ENCODE results near the gene RPS6KB2.

The RPS6KB2 gene

GRCh38 chr11:67428052-67429001 is at the start of gene RPS6KB2:
TSS of gene RPS6KB2 (plus strand) at chr11:67428494. CDS start at chr11:67428546, 52 bp downstream.
- DNase-seq (ENCODE audit: low read depth in 2 of 2), result peak; percentile 99 to 100

DNA sequence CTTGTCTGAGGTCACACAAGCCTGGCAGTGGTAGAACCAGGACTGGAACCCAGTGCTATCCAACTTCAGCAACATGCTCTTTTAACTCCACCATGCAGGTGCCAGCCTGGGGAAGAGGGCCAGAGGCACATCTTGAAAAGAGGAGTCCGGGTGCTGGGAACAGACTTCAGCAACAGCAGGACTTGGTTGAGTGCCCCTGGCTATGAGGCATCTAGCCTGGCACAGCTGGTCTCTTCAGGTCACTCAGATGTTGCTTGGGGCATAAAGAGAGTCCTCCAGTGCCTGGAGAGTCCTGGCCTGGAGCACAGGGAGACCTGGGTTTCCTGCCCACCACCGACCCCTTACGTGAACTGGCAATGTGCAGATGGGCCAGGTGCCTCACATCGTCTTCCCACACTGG is 49.8 kb upstream of the RPS6KB2 start:
- DNase-seq (ENCODE audit: low read depth in 2 of 2), result no peak

GRCh38 chr11:67379061-67380058 is 48.9 kb upstream of the RPS6KB2 start:
- DNase-seq (ENCODE audit: low read depth in 2 of 2), result no peak

- no peak for DNase-seq (ENCODE audit: low read depth in 2 of 2)
Observed at GRCh38 chr11:67381244-67381972, 46.9 kb upstream of the RPS6KB2 start.

GRCh38 chr11:67382276-67383136 is 45.8 kb upstream of the RPS6KB2 start:
- DNase-seq (ENCODE audit: low read depth in 2 of 2), result peak; percentile 66 to 79

GRCh38 chr11:67384851-67385366 is 43.4 kb upstream of the RPS6KB2 start:
- no peak for DNase-seq (ENCODE audit: low read depth in 2 of 2)

- DNase-seq (ENCODE audit: low read depth in 2 of 2), result no peak
Observed at GRCh38 chr11:67387069-67387468, 41.2 kb upstream of the RPS6KB2 start.

DNA sequence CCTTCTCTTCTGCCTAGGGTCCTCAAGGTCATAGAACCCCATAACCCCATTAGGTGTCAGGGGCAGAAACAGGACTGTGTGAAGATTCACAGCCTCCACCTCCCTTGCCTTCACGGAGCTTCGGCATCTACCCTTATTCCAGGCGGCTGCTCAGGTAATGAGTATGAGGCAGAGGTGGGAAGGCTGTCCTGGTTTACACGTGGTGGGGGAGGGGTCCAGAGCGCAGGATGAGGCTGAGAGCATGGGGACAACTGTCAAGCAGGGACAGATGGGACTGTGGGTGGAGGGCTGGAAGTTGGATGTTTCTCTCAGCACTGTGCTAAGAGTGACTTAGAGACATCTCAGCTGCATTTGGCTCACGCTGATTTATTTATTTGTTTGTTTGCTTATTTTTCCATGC is 40.8 kb upstream of the RPS6KB2 start:
- no peak for DNase-seq (ENCODE audit: low read depth in 2 of 2)

GRCh38 chr11:67389477-67389876 is 38.8 kb upstream of the RPS6KB2 start:
- DNase-seq (ENCODE audit: low read depth in 2 of 2), result no peak

- DNase-seq (ENCODE audit: low read depth in 2 of 2), result no peak
Observed at GRCh38 chr11:67390947-67391303, 37.4 kb upstream of the RPS6KB2 start.

DNA sequence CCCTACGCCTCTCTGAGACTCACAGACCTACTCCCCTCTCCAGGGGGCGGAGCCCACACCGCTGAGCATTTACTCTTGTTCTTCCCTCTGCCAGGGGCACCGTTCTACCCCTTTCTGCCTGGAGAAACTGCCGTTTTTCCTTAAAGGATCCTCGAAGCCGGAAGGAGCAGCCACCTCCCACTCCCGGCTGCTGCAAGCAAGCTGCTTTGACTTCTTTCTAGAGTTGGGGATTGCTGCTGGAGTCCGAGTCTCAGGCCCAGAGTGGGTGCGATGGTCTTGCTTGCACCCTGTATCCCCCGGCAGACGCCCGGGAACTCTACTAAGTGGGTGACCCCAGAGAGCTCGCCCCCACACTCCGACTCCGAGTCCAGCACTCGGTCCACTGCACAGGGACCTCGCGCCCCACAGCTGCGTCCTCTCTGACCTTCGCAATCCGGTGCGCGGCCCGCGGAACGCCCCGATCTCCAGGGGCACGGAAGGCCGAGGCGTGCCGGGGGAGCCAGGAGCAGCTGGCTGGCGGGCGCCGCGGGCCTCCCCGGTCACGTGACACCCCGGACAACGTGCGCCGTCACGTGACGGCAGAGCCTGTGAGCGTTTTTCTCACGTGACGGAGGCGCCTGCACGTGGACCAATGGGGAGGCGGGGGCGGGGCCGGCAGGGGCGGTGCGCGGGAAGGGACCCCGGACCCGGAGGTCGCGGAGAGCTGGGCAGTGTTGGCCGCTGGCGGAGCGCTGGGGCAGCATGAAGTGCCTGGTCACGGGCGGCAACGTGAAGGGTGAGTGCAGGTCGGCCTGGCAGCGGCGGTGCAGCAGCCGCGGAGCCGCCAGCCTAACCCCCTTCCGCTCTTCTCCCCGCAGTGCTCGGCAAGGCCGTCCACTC is 36.8 kb upstream of the RPS6KB2 start, which contains the start of gene RAD9A:
Gene RAD9A (plus strand): TSS at position 683 of the 879 bp plus-strand sequence. CDS start 59 bp downstream, at position 742.
- DNase-seq (ENCODE audit: low read depth in 2 of 2), result peak; percentile 87 to 92

DNA sequence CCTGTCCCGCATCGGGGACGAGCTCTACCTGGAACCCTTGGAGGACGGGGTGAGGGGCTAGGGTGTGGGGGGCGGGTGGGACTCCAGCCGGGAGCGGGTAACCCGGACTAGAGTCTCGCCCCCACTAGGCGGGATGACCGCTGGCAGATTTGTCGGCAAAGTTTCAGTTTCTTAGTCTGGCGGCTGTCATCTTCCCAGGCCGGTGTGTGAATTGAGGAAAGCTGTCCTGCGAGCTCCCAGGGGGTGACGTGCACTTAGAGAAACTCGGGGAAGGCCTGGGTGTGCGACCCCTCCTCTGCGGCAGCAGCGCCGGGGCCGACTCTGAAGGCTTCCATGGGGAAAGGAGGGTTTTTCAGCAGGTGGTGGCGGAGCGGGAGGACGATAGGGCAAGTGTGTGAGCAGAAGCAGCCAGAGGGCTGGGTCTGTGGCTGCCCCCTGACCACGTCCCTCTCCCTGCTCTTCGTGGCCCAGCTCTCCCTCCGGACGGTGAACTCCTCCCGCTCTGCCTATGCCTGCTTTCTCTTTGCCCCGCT is 36.0 kb upstream of the RPS6KB2 start:
- DNase-seq (ENCODE audit: low read depth in 2 of 2), result no peak

GRCh38 chr11:67393437-67393836 is 34.9 kb upstream of the RPS6KB2 start:
- no peak for DNase-seq (ENCODE audit: low read depth in 2 of 2)

- no peak for DNase-seq (ENCODE audit: low read depth in 2 of 2)
Observed at GRCh38 chr11:67393990-67394389, 34.3 kb upstream of the RPS6KB2 start.

GRCh38 chr11:67395555-67396258 is 32.6 kb upstream of the RPS6KB2 start:
- DNase-seq (ENCODE audit: low read depth in 2 of 2), result no peak

GRCh38 chr11:67396259-67396581 is 32.1 kb upstream of the RPS6KB2 start:
- no peak for DNase-seq (ENCODE audit: low read depth in 2 of 2)

GRCh38 chr11:67396587-67397389 is 31.5 kb upstream of the RPS6KB2 start:
- DNase-seq (ENCODE audit: low read depth in 2 of 2), result no peak

- DNase-seq (ENCODE audit: low read depth in 2 of 2), result no peak
Observed at GRCh38 chr11:67397536-67397935, 30.8 kb upstream of the RPS6KB2 start.

Data from stimulated activated CD4-positive, alpha-beta T cell treated with anti-CD3 and anti-CD28 coated beads, Interleukin-12 subunit alpha, Interleukin-12 subunit beta, amount 100 ng/mL, for 24 hours (primary cell).